GM15510 (cell line): Measurements from ENCODE around the gene SSMEM1.
A peak's percentile ranks its signal among the peaks of the same experiment; 100 is the strongest.

ENCODE experiments used
- POLR2A ChIP-seq: IDR thresholded peaks from 3 replicates; pipeline ENCODE4 v1.6.1; 2011; ENCODE audit warnings: borderline replicate concordance; ENCODE audit not compliant: insufficient read length; ENCODE audit errors: extremely low read depth

Gene SSMEM1

DNA sequence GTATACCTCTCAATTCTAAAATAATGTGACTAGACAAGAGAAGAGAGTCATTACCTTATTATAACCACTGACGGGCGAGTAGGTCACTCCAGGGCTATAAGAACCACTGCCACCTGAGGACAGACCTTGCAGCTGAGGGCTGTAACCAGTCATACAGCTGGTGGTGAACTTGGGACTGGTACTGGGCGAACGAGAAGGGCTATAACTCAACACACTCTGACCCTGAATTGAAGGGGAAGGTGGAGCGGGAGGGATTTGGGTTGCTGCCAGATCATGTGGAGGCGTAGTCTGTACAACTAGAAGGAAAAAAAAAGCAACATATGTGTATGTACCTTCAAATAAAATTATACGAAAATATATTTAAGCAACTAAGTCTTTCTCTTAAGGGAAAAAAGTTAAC is 5.9 kb upstream of the SSMEM1 start:
- TF ChIP-seq POLR2A, result no peak

DNA sequence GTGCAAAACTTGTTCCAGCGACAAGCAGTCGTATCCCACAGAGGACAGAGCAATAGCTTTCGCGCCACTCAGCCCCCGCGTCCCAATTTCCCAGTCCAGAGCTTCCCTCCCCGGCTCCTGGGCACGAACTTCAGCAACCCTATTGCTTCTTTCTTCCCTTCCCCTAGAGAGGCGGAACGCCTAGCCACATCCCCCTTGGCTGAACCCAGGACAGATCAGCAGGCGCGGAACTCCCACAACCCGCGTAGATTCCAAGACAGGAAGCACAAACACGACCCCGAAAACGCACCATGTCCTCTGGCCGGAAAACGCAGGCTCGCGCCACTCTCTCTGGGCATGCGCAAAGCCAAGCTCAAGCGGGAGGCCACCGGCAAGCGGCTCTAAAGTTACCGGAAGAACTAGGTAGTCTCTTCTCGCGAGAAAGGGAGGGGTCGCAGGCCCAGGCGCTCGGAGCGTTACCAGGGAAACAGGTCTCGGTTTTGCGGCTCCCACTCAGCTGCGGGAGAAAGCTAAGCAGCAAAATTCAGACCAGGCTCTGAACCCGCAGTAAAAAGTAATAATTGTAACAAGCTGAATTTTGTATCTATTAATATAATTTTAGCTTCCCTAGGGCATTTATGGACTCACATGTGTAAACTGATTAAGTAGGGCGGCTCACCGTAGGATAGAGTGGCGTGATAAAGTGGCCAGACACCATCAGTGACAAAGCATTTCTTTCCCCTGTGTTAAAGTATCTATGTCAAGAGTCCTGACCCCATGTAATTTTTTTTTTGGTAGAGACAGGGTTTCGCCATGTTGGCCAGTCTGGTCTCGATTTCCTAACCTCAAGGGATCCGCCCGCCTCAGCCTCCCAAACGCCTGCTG is 2.3 kb upstream of the SSMEM1 start, which contains the start of gene TMEM209:
Gene TMEM209 (minus strand): TSS at position 323 of the 864 bp plus-strand sequence. CDS start 31 bp downstream, at position 292.
- TF ChIP-seq POLR2A, result peak; percentile 94

DNA sequence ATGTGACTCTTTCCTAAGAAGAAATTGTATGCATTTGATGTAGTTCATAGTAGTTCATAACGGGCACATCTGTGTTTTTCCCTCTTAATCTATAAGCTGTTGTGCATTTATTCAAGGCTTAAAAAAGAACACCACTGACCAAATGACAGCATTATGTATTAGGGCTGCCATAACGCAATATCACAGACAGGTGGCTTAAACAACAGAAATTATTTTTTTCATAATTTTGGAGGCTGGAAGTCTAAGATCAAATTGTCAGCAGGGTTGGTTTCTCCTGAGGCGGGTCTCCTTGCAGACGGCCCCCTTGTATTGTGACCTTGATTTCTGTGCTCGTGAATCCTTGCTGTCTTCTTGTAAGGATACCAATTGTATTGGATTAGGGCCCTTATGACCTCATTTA is 627 bp upstream of the SSMEM1 start:
- no peak for TF ChIP-seq POLR2A

DNA sequence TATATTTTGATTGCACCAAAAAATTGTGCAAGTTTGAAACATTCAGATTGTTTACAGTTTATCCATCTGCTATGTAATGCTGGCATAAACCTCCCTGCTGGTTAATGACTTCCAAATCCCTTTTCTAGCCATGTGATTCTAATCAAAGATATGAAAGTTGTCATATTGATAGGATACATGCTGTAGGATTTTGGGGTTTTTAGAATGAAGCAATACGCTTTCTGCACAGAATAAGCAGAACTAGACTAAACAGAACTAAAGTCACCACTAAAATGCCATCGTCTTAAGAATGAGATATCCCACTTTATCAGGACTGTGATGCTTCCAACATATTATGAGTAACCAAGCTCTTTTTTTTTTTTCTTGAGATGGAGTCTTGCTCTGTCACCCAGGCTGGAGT is 856 bp downstream of the SSMEM1 start:
- no peak for TF ChIP-seq POLR2A

DNA sequence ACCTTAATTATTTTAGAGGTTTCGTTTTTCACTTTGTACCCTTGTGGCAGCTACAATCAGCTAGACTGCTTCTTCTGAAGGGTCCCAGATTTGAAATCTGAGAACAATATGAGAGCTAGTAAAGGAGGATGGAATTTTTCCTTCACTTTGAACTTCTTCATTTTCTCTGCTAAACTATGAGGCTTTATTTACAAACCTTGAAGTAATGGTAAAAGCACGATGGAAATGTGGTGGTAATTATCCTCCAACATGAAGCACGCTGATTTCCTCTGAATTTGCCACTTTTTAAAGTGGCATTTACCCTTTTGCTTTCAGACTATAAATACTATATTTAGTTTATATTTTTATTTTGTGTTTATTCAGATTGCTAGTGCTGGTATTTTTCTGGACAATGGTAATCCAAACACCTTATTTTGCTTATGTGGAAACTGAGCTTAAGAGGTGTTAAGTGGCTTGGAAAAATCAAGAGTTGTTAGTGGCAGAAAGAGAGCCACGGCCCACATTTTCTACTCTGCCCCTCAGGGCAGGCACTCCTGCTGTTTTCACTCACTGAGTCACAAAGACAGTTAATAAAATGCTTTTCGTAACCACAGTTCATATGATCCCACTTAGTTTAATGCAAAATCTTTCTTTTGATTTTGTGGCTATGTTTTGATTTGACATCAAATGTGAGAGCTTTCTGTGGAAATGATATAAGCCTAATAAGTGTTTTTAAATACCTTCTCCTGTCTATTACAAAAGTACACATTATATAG is 2.7 kb downstream of the SSMEM1 start:
- no peak for TF ChIP-seq POLR2A

DNA sequence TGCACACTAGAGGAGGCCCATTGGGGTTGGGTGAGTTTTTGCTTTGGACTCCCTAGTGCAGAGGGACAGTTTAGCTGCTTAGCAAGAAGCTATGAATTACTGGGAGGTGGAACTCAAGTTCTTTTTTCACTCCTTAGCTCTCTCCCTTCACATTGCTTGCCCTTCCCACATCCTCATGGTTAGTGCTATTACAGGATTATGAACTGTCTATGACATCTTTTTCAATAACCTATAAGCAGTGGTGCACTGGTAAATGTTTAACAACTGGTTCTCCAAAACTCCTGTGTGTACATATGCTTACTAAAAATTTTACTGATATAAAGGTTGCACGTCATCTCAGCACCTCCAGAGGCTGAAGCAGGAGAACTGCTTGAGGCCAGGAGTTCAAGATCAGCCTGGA is 6.2 kb downstream of the SSMEM1 start:
- no peak for TF ChIP-seq POLR2A

DNA sequence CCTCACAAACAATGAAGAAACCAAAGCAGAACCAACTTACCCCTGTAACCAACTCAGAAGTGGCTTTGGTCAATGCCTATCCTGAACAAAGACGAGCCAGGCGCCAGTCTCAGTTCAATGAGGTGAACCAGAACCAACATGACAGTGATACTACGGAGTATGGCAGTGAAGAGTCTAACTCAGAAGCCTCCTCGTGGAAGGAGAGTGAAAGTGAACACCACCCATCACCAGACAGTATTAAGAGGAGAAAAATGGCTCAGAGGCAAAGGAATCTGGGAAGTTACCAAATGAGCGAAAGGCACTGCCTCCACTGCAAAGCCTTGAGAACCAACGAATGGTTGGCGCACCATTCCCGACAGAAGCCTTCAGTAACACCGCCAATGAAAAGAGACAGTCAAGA is 8.4 kb downstream of the SSMEM1 start:
- no peak for TF ChIP-seq POLR2A

DNA sequence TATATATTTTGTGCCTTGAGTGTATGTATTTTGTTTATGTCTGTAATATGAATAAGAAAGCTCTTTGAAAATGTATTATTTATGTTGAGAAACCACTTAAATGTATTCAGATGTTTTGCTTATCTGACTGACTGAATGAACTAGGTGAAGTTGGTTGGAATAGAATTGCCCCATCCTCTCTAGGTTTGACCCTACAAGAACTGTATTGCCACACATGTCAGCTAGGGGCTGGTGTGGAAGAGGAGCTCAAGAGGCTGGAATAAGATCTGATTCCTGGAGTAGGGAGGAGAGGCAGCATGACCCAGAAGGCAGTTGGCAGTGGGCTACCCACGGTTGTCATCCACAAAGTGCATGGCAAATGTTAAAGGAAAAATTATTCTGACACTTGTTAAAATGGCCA is 9.1 kb downstream of the SSMEM1 start:
- no peak for TF ChIP-seq POLR2A

DNA sequence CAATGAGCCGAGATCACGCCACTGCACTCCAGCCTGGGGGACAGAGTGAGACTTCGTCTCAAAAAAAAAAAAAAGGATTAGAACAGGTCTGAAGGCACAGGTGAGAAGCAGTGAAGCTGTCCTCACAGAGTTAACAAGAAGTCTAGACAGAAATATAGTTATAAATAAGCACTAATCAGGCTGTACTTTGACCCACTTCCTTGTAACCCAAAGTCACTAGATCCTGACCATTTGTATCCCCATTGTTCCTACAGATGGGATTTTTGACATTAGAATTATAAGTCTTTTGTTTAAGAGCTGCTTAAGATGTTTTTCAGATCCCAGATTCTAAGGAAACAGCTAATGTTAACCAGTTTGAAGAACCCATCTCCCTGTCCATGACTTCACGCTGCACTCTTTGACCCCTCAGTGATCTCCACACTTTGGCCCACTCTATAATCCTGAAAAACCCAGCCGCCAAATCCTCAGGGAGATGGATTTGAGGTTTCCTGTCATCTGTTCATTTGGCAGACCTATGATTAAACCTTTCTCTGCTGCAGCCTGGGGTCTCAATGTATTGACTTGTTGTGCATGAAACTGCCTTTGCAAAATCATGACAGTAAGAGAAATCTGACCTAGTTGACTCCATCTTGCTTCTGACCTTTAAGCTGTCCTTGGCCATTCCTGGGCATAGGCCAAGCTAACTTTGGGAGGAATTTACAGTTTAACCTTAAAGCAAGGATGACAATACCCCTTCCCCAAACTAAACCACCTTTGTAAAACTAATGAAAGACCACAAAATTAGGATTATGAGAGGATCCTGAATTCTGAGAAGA is 11.4 kb downstream of the SSMEM1 start:
- TF ChIP-seq POLR2A, result no peak

DNA sequence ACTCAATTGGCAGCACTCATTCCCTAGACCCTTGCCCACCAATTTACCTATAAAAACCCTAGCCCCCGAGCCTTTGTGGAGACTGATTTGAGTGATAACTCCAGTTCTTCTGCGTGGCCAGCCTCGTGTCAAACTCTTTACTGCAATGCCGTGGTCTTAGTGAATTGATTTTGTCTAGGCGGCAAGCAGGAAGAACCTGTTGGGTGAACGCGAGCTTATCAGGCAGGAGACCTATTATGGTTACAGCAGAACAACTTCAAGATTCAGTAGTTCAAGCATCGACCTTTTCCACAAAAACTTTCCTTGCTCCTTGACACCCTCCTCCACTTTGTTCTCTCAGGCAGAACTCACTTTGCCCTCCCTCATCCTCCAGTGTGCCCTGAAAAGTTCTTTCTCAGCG is 12.2 kb downstream of the SSMEM1 start:
- no peak for TF ChIP-seq POLR2A

DNA sequence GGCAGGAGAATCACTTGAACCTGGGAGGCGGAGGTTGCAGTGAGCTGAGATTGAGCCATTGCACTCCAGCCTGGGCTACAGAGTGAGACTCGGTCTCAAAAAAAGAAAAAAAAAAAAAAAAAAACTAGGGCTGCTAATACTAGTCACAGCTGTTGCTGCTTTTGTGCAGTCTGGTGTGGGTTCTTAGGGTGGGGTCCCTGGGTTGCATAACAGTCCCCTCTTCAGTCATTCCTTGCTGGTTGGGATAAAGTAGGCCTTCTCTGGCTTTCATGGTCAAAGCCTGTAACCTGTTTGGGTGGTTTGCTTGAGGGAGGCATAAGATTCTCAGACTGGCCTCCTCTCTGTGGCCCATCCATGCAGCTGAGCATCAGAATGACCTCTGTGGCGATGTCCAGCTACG is 14.1 kb downstream of the SSMEM1 start:
- no peak for TF ChIP-seq POLR2A

DNA sequence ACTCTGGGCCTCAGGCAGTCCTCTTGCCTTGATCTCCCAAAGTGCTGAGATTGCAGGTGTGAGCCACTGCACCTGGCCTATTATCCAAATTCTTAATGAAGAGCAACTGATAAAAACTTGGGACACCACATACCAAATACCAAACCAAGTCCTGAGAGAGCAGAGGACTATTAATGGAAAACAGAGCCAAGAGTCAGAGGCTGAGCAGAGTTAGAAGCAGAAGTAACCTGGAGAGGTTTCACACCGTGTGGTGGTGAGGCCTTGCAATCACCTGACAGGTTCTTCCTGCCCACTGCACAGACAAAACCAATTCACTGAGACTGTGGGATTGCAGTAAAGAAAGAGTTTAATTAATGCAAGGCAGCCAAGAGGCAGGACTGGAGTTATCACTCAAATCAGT is 16.0 kb downstream of the SSMEM1 start:
- TF ChIP-seq POLR2A, result no peak

DNA sequence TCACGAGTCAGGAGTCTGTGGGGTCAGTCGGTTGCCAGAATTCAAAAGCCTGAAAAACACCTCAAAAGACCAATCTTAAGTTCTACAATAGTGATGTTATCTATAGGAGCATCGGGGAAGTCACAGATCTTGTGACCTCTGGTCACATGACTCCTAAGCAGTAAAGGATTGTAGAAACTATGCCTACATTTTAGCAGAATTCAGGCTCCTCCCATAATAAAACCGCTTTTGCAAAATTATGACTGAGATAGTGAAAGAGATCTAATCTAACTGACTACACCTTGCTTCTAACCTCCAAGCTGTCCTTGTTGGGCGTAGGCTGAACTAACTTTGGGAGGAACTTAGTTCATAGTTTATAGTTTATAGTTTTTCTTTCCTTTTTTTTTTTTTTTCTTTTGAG is 16.6 kb downstream of the SSMEM1 start:
- TF ChIP-seq POLR2A, result no peak

DNA sequence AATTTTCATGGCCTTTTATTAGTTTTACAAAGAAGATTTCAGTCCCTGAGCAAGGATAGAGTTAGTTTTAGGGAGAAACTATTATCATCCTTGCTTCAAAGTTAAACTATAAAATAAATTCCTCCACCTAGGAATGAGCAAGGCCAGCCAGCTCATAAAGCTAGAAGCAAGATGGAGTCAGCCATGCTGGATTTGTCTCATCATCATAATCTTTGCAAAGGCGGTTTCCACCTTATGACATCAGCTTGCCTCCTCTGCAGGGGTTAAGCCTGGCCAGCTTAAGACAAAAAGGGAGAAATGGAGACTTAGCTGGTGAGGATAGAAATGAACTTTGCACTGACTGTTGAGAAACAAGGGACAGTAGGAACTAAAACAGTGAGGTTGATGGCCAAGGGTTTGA is 18.7 kb downstream of the SSMEM1 start:
- no peak for TF ChIP-seq POLR2A
